ENCODE data around the gene THOC2.

DNA sequence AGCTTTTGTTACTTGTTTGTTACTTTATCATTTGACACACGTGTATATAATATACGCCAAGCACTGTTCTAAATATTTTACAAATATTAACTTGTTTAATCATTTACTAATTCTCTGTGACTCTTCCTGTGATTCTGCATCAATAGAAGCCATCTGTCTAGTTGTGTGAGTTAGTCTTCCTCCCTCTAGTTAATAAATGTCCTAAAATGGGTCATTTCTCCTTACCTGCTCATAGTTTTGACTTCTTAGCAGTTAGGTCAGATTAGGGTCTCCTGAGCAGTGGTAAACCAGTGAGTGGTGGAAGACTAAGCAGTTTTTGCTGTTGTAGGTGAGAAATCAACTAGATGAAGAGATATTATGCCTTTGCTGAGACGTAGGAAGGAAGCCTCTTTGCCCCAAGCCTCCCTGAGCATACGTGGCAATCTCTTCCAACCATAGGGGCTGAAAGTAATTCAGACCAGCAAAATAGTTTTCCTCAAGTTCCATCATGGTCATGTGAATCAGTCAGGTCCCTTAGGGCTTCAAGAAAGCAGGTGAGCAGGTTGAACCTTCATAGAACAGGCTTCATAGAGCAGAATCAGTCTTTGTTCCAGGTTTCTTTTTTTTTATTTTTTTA lies 38.7 kb upstream of the THOC2 start:
- TF ChIP-seq ZNF274 (IDR thresholded peaks at IDR 0.05; ENCODE audit: low read depth, low read length) (no peak), SUZ12 (IDR thresholded peaks at IDR 0.05; ENCODE audit: extremely low read depth, insufficient read depth, insufficient read length) (no peak)
